Hepatocyte (in vitro differentiated cells): Measurements from ENCODE around the gene MPZL2. TPM values are rescaled to one million over a fixed set of nuclear protein-coding genes. Genes with fewer than 3 reads are reported as not detected.

Source experiments
- DNase-seq: peaks from one replicate; pipeline ENCODE4 v3.0.0-alpha.2; 2016; ENCODE audit warnings: low spot score
- H2AFZ ChIP-seq: fragments of 200-600 bp; sonication (generic); 2 replicates; pipeline ENCODE4 v1.6.0; 2016; ENCODE audit warnings: antibody characterized with exemption, mild to moderate bottlenecking
- H3K27ac ChIP-seq: fragments of 200-600 bp; sonication (generic); 2 replicates; pipeline ENCODE4 v1.5.1; 2016; ENCODE audit warnings: mild to moderate bottlenecking
- H3K27me3 ChIP-seq: fragments of 200-600 bp; sonication (generic); 2 replicates; pipeline ENCODE4 v1.6.1; 2016
- H3K36me3 ChIP-seq: fragments of 200-600 bp; sonication (generic); replicated peaks from 2 replicates; pipeline ENCODE4 v1.5.1; 2016; ENCODE audit warnings: low read depth; ENCODE audit not compliant: insufficient read depth
- H3K4me1 ChIP-seq: fragments of 200-600 bp; sonication (generic); 2 replicates; pipeline ENCODE4 v1.5.1; 2016; ENCODE audit warnings: mild to moderate bottlenecking, moderate library complexity; ENCODE audit not compliant: insufficient read depth
- H3K4me2 ChIP-seq: fragments of 200-600 bp; sonication (generic); 2 replicates; pipeline ENCODE4 v1.6.0; 2016
- H3K4me3 ChIP-seq: fragments of 200-600 bp; sonication (generic); 2 replicates; pipeline ENCODE4 v1.5.1; 2016; ENCODE audit warnings: mild to moderate bottlenecking
- H3K79me2 ChIP-seq: fragments of 200-600 bp; sonication (generic); 2 replicates; pipeline ENCODE4 v1.6.0; 2017; ENCODE audit warnings: mild to moderate bottlenecking
- H3K9me2 ChIP-seq: fragments of 200-600 bp; sonication (generic); replicated peaks from 2 replicates; pipeline ENCODE4 v1.6.0; 2017; ENCODE audit warnings: mild to moderate bottlenecking; ENCODE audit not compliant: insufficient read depth
- H3K9me3 ChIP-seq: fragments of 200-600 bp; sonication (generic); 2 replicates; pipeline ENCODE4 v1.5.1; 2016; ENCODE audit warnings: low read depth, mild to moderate bottlenecking
- H4K20me1 ChIP-seq: fragments of 200-600 bp; sonication (generic); 2 replicates; pipeline ENCODE4 v1.6.0; 2016; ENCODE audit warnings: mild to moderate bottlenecking; ENCODE audit not compliant: insufficient read depth, poor library complexity, severe bottlenecking
- EZH2 ChIP-seq: fragments of 200-600 bp; sonication (generic); IDR thresholded peaks from 2 replicates; pipeline ENCODE4 v1.6.1; 2016; ENCODE audit warnings: antibody characterized with exemption, mild to moderate bottlenecking, borderline replicate concordance
- EZH2phosphoT487 ChIP-seq: fragments of 200-600 bp; sonication (generic); IDR thresholded peaks from one replicate; pipeline ENCODE4 v1.6.1; 2018; ENCODE audit warnings: antibody characterized with exemption, mild to moderate bottlenecking, low read depth, moderate library complexity; ENCODE audit not compliant: unreplicated experiment, severe bottlenecking
- WGBS: methylation state at CpG from one replicate; pipeline ENCODE4 v1.1.6; 2016; ENCODE audit warnings: low lambda C conversion rate; ENCODE audit errors: missing lambda C conversion rate; 5-methylcytosine and 5-hydroxymethylcytosine counted together
- polyA plus RNA-seq: library from polyadenylated mRNA; unstranded; fragments of >200 nt; fragmentation: Nextera tagmentation; extraction: Ambion mirVana; gene quantifications from 2 replicates; pipeline ENCODE4 v1.2.1, GENCODE V29; 2016
- total RNA-seq: library from RNA; depleted of rRNA; stranded (reverse); fragments of >200 nt; gene quantifications from 2 replicates; pipeline ENCODE4 v1.2.3, GENCODE V29; 2014
- TF ChIP-seq, protein P1 (sequence below): fragments of 200-600 bp; sonication (generic); IDR thresholded peaks from 2 replicates; pipeline ENCODE4 v1.5.1; 2016; ENCODE audit warnings: antibody characterized with exemption, mild to moderate bottlenecking; ENCODE audit not compliant: poor library complexity

Gene MPZL2
- total and polyA plus RNA-seq, 2 experiments from 2014 or later = 47.2 to 48.0 TPM

DNA sequence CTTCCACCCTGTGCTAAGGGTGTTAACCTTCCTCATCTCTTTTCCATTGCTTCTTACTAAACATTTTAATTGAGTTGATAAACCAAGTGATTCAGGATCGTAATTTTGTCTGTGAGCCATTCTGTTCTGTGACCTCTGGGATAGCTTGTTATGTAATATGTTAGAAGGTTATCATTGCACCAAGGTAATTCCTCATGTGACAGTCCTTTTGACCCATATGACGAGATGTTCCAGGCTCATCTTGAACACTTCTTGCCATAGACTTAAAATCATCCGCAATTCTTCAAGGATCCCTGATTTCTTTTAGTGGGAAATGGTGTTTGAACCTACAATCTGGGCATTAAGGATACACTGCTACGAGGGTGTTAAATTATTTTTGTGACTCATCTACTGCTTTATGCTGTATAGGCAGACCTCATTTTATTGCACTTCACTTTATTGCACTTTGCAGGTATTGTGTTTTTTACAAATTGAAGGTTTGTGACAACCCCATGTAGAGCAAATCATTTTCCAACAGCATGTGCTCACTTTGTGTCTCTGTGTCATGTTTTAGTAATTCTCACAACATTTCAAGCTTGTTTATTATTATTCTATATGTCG lies 19.0 kb upstream of the MPZL2 start:
- H3K27me3 ChIP-seq = no peaks in the 10 kb centered on the region
- H3K79me2 ChIP-seq = no peaks in the 10 kb centered on the region
- WGBS = 78% methylated on average over 5 of the region's 5 CpGs
- H3K4me2 ChIP-seq = no peak overlapping the region
- H3K9me2 ChIP-seq = no peaks in the 10 kb centered on the region
- no peaks in the 10 kb centered on the region for H3K9me3 ChIP-seq
- H3K4me3 ChIP-seq = no peak overlapping the region
- H2AFZ ChIP-seq = no peak overlapping the region
- H3K27ac ChIP-seq = peak overlapping the region; percentile 26
- TF ChIP-seq, protein P1, sequence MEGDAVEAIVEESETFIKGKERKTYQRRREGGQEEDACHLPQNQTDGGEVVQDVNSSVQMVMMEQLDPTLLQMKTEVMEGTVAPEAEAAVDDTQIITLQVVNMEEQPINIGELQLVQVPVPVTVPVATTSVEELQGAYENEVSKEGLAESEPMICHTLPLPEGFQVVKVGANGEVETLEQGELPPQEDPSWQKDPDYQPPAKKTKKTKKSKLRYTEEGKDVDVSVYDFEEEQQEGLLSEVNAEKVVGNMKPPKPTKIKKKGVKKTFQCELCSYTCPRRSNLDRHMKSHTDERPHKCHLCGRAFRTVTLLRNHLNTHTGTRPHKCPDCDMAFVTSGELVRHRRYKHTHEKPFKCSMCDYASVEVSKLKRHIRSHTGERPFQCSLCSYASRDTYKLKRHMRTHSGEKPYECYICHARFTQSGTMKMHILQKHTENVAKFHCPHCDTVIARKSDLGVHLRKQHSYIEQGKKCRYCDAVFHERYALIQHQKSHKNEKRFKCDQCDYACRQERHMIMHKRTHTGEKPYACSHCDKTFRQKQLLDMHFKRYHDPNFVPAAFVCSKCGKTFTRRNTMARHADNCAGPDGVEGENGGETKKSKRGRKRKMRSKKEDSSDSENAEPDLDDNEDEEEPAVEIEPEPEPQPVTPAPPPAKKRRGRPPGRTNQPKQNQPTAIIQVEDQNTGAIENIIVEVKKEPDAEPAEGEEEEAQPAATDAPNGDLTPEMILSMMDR = no peak
- TF ChIP-seq EZH2 (no peak), EZH2phosphoT487 (no peak)
- peaks cover 12% of the 10 kb centered on the region for H3K4me1 ChIP-seq
- H3K36me3 ChIP-seq = no peaks in the 10 kb centered on the region
- DNase-seq = no peak
- H4K20me1 ChIP-seq = no peaks in the 10 kb centered on the region

DNA sequence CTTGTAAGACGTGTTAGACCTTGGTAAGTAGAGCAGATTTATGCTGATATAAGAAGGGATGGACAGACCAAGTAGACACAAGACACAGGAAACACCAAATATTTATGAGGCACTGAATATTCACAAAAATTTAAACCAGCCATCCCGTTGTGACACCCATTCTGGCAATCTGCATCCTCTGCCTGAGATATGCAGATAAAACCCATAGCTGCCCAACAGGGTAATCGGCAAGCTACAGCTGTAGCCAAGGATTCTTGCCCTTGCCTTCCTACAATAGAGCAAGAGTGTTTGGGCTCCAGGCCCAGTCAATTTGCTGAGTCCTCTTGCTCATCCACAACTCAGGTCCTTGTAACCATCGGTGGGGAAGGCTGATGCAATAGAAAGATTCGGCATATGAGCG lies 18.5 kb upstream of the MPZL2 start:
- H3K4me1 ChIP-seq = peaks cover 8% of the 10 kb centered on the region
- H3K4me2 ChIP-seq = no peak overlapping the region
- TF ChIP-seq, protein P1 = no peak
- TF ChIP-seq EZH2 (no peak), EZH2phosphoT487 (no peak)
- H4K20me1 ChIP-seq = no peaks in the 10 kb centered on the region
- H3K9me2 ChIP-seq = no peaks in the 10 kb centered on the region
- no peak overlapping the region for H3K27ac ChIP-seq
- no peaks in the 10 kb centered on the region for H3K27me3 ChIP-seq
- H3K79me2 ChIP-seq = no peaks in the 10 kb centered on the region
- H3K36me3 ChIP-seq = no peaks in the 10 kb centered on the region
- WGBS = 72% methylated on average over 6 of the region's 6 CpGs
- no peaks in the 10 kb centered on the region for H3K9me3 ChIP-seq
- H2AFZ ChIP-seq = no peak overlapping the region
- no peak overlapping the region for H3K4me3 ChIP-seq
- DNase-seq = no peak

DNA sequence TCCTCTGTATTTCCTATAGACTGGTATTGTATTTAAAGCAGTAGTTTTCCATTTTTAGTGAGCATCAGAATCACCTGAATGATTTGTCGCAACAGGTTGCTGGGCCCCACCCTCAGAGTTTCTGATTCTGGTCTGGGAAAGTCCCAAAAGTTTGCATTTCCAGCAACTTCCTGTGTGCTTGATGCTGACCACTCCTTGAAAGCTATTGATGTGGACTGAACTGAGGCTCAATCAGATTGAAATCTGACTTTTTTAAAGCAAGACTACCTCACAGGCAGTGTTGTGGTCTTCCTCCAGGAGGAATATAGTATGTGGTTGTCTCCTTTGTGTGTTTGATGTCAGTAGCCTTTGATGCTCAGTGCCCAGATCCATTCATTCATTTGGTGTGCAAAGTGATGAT lies 17.2 kb upstream of the MPZL2 start:
- WGBS = 88% methylated on average over 1 of the region's 1 CpG
- H4K20me1 ChIP-seq = no peaks in the 10 kb centered on the region
- no peak for DNase-seq
- H3K27ac ChIP-seq = no peak overlapping the region
- no peaks in the 10 kb centered on the region for H3K27me3 ChIP-seq
- no peak overlapping the region for H3K4me2 ChIP-seq
- no peak overlapping the region for H2AFZ ChIP-seq
- H3K9me2 ChIP-seq = no peaks in the 10 kb centered on the region
- H3K36me3 ChIP-seq = no peaks in the 10 kb centered on the region
- TF ChIP-seq EZH2phosphoT487 (no peak), EZH2 (no peak)
- TF ChIP-seq, protein P1 = no peak
- no peak overlapping the region for H3K4me3 ChIP-seq
- no peaks in the 10 kb centered on the region for H3K79me2 ChIP-seq
- no peaks in the 10 kb centered on the region for H3K9me3 ChIP-seq
- H3K4me1 ChIP-seq = peaks cover 4% of the 10 kb centered on the region
